Activated CD4-positive, alpha-beta memory T cell treated with anti-CD3 and anti-CD28 coated beads, Interleukin-2, amount 10 ng/mL, durations not matched to agents 7 days and 5 days (primary cell): ENCODE data around the gene TICRR. TPM values are rescaled to one million over a fixed set of nuclear protein-coding genes. Genes with fewer than 3 reads are reported as not detected.

Experiments used
- CTCF ChIA-PET: fragments of 350-600 bp; sonication (Branson Sonifier 250); formaldehyde crosslinking; loops from one replicate; lab custom pipeline; 2021; ENCODE audit warnings: antibody characterized with exemption, inconsistent platforms; lab: Charles Lee
- POLR2A ChIA-PET: fragments of 350-600 bp; sonication (Branson Sonifier 250); formaldehyde crosslinking; loops from one replicate; lab custom pipeline; 2021; ENCODE audit warnings: antibody characterized with exemption; lab: Charles Lee
- DNase-seq: peaks from one replicate; pipeline ENCODE4 v3.0.0-alpha.2; 2020
- H3K27ac Mint-ChIP-seq: one replicate; pipeline ENCODE4 v1.8.0; 2021; ENCODE audit warnings: mild to moderate bottlenecking, mixed read lengths
- H3K27me3 Mint-ChIP-seq: one replicate; pipeline ENCODE4 v1.8.0; 2021; ENCODE audit warnings: mixed read lengths
- H3K36me3 Mint-ChIP-seq: one replicate; pipeline ENCODE4 v1.8.0; 2021; ENCODE audit warnings: low read depth, mixed read lengths
- H3K4me1 Mint-ChIP-seq: one replicate; pipeline ENCODE4 v1.8.0; 2021; ENCODE audit warnings: mixed read lengths
- H3K4me3 Mint-ChIP-seq: one replicate; pipeline ENCODE4 v1.8.0; 2021; ENCODE audit warnings: mild to moderate bottlenecking, mixed read lengths
- H3K9me3 Mint-ChIP-seq: one replicate; pipeline ENCODE4 v1.8.0; 2021; ENCODE audit warnings: mixed read lengths
- total RNA-seq, 2 experiments: library from RNA; stranded (reverse); gene quantifications; one replicate each; pipeline ENCODE4 v1.2.3, GENCODE V29; 2021

Gene TICRR
- total RNA-seq, 2 experiments from 2014 or later = 18.2 to 18.5 TPM

GRCh38 chr15:89641053-89641452 lies 65.8 kb downstream of the TICRR start:
- POLR2A ChIA-PET = no interaction called here
- H3K27me3 Mint-ChIP-seq = no peaks in the 10 kb centered on the region
- no peaks in the 10 kb centered on the region for H3K36me3 Mint-ChIP-seq
- peaks cover 2% of the 10 kb centered on the region for H3K9me3 Mint-ChIP-seq
- no peak overlapping the region for H3K4me3 Mint-ChIP-seq
- no peak for DNase-seq
- no peak overlapping the region for H3K27ac Mint-ChIP-seq
- no peaks in the 10 kb centered on the region for H3K4me1 Mint-ChIP-seq
- CTCF ChIA-PET = no interaction called here

- CTCF ChIA-PET = no interaction called here
- no peaks in the 10 kb centered on the region for H3K27me3 Mint-ChIP-seq
- no peaks in the 10 kb centered on the region for H3K36me3 Mint-ChIP-seq
- H3K9me3 Mint-ChIP-seq = peaks cover 2% of the 10 kb centered on the region
- no peak overlapping the region for H3K27ac Mint-ChIP-seq
- H3K4me1 Mint-ChIP-seq = no peaks in the 10 kb centered on the region
- no peak for DNase-seq
- H3K4me3 Mint-ChIP-seq = no peak overlapping the region
- POLR2A ChIA-PET = no interaction called here
Observed at GRCh38 chr15:89642106-89642505, 66.8 kb downstream of the TICRR start.

GRCh38 chr15:89645680-89646079 lies 70.4 kb downstream of the TICRR start:
- no peaks in the 10 kb centered on the region for H3K4me1 Mint-ChIP-seq
- H3K27ac Mint-ChIP-seq = no peak overlapping the region
- POLR2A ChIA-PET = interaction anchor here (0.7 kb wide), 1 partner anchor 9 kb away, joined by 3 read pairs; no protein-coding TSS in a partner anchor
- H3K36me3 Mint-ChIP-seq = no peaks in the 10 kb centered on the region
- no peak overlapping the region for H3K4me3 Mint-ChIP-seq
- no peak for DNase-seq
- H3K27me3 Mint-ChIP-seq = no peaks in the 10 kb centered on the region
- no peaks in the 10 kb centered on the region for H3K9me3 Mint-ChIP-seq
- CTCF ChIA-PET = interaction anchor here (0.6 to 1.5 kb wide), 2 partner anchors 12 to 63 kb away, joined by 4 to 5 read pairs; no protein-coding TSS in a partner anchor

GRCh38 chr15:89646416-89647141 lies 71.3 kb downstream of the TICRR start:
- Mint-ChIP-seq H3K27me3 (no peaks in the 10 kb centered on the region), H3K27ac (no peak overlapping the region), H3K4me1 (no peaks in the 10 kb centered on the region), H3K4me3 (no peak overlapping the region), H3K36me3 (no peaks in the 10 kb centered on the region), H3K9me3 (no peaks in the 10 kb centered on the region)
- no peak for DNase-seq
- ChIA-PET CTCF (interaction anchor here (0.6 to 1.5 kb wide), 2 partner anchors 11 to 64 kb away, joined by 4 to 5 read pairs; no protein-coding TSS in a partner anchor), POLR2A (no interaction called here)

GRCh38 chr15:89647191-89647851 lies 72.1 kb downstream of the TICRR start:
- Mint-ChIP-seq H3K27me3 (peaks cover 4% of the 10 kb centered on the region), H3K4me3 (no peak overlapping the region), H3K36me3 (no peaks in the 10 kb centered on the region), H3K4me1 (no peaks in the 10 kb centered on the region), H3K27ac (no peak overlapping the region), H3K9me3 (no peaks in the 10 kb centered on the region)
- ChIA-PET CTCF (interaction anchor here (0.6 to 1.1 kb wide), 4 partner anchors 11 to 526 kb away, joined by 3 to 9 read pairs (median 3); no protein-coding TSS in a partner anchor), POLR2A (no interaction called here)
- peak; percentile 70 for DNase-seq

GRCh38 chr15:89648106-89649012 lies 73.1 kb downstream of the TICRR start:
- H3K27ac Mint-ChIP-seq = no peak overlapping the region
- POLR2A ChIA-PET = no interaction called here
- H3K36me3 Mint-ChIP-seq = no peaks in the 10 kb centered on the region
- DNase-seq = no peak
- CTCF ChIA-PET = interaction anchor here (0.7 to 1.6 kb wide), 4 partner anchors 10 to 92 kb away, joined by 3 to 9 read pairs (median 3); no protein-coding TSS in a partner anchor
- H3K4me3 Mint-ChIP-seq = no peak overlapping the region
- H3K27me3 Mint-ChIP-seq = peaks cover 9% of the 10 kb centered on the region
- H3K9me3 Mint-ChIP-seq = no peaks in the 10 kb centered on the region
- no peaks in the 10 kb centered on the region for H3K4me1 Mint-ChIP-seq

- ChIA-PET POLR2A (no interaction called here), CTCF (interaction anchor here (1.6 kb wide), 1 partner anchor 91 kb away, joined by 3 read pairs; no protein-coding TSS in a partner anchor)
- H3K36me3 Mint-ChIP-seq = no peaks in the 10 kb centered on the region
- H3K4me3 Mint-ChIP-seq = no peak overlapping the region
- H3K4me1 Mint-ChIP-seq = no peaks in the 10 kb centered on the region
- peaks cover 10% of the 10 kb centered on the region for H3K27me3 Mint-ChIP-seq
- H3K27ac Mint-ChIP-seq = no peak overlapping the region
- no peak for DNase-seq
- no peaks in the 10 kb centered on the region for H3K9me3 Mint-ChIP-seq
Observed at GRCh38 chr15:89649013-89649625, 73.8 kb downstream of the TICRR start.

- Mint-ChIP-seq H3K27ac (no peak overlapping the region), H3K4me3 (no peak overlapping the region), H3K36me3 (no peaks in the 10 kb centered on the region), H3K27me3 (peaks cover 16% of the 10 kb centered on the region), H3K4me1 (peaks cover 5% of the 10 kb centered on the region), H3K9me3 (no peaks in the 10 kb centered on the region)
- DNase-seq = no peak
- ChIA-PET CTCF (no interaction called here), POLR2A (no interaction called here)
Observed at GRCh38 chr15:89649716-89650115, 74.4 kb downstream of the TICRR start.

- Mint-ChIP-seq H3K27me3 (peaks cover 33% of the 10 kb centered on the region), H3K4me1 (peaks cover 14% of the 10 kb centered on the region), H3K9me3 (no peaks in the 10 kb centered on the region), H3K4me3 (no peak overlapping the region), H3K27ac (no peak overlapping the region), H3K36me3 (no peaks in the 10 kb centered on the region)
- ChIA-PET CTCF (no interaction called here), POLR2A (no interaction called here)
- DNase-seq = no peak
Observed at GRCh38 chr15:89652131-89652530, 76.9 kb downstream of the TICRR start.

GRCh38 chr15:89652666-89653065 lies 77.4 kb downstream of the TICRR start:
- POLR2A ChIA-PET = no interaction called here
- H3K27me3 Mint-ChIP-seq = peaks cover 37% of the 10 kb centered on the region
- no peaks in the 10 kb centered on the region for H3K36me3 Mint-ChIP-seq
- H3K27ac Mint-ChIP-seq = no peak overlapping the region
- H3K4me3 Mint-ChIP-seq = no peak overlapping the region
- DNase-seq = no peak
- H3K4me1 Mint-ChIP-seq = peaks cover 14% of the 10 kb centered on the region
- H3K9me3 Mint-ChIP-seq = no peaks in the 10 kb centered on the region
- CTCF ChIA-PET = no interaction called here

- H3K36me3 Mint-ChIP-seq = no peaks in the 10 kb centered on the region
- H3K4me3 Mint-ChIP-seq = no peak overlapping the region
- DNase-seq = no peak
- no peak overlapping the region for H3K27ac Mint-ChIP-seq
- H3K4me1 Mint-ChIP-seq = peaks cover 14% of the 10 kb centered on the region
- ChIA-PET CTCF (no interaction called here), POLR2A (no interaction called here)
- peaks cover 42% of the 10 kb centered on the region for H3K27me3 Mint-ChIP-seq
- no peaks in the 10 kb centered on the region for H3K9me3 Mint-ChIP-seq
Observed at GRCh38 chr15:89653578-89653977, 78.3 kb downstream of the TICRR start.

- ChIA-PET POLR2A (interaction anchor here (0.6 kb wide), 1 partner anchor 9 kb away, joined by 3 read pairs; no protein-coding TSS in a partner anchor), CTCF (no interaction called here)
- Mint-ChIP-seq H3K36me3 (no peaks in the 10 kb centered on the region), H3K4me3 (peak overlapping the region; percentile 9), H3K27ac (no peak overlapping the region), H3K9me3 (no peaks in the 10 kb centered on the region), H3K27me3 (peaks cover 48% of the 10 kb centered on the region), H3K4me1 (peaks cover 14% of the 10 kb centered on the region)
- DNase-seq = no peak
Observed at GRCh38 chr15:89654301-89654761, 79.1 kb downstream of the TICRR start.
